Transverse colon (tissue), 4 donors: ENCODE data around the gene GFPT2. TPM values are rescaled to one million over a fixed set of nuclear protein-coding genes. Genes with fewer than 3 reads are reported as not detected.

Experiments used
- DNase-seq: peaks from one replicate; pipeline ENCODE4 v3.0.0-alpha.2; 2019
- H3K27ac ChIP-seq, 4 donors: fragments of 200-600 bp; sonication (generic); 2 replicates each; pipeline ENCODE4 v1.5.1; 2016 to 2018; ENCODE audit warnings: inconsistent platforms in 4 of 4
- H3K27me3 ChIP-seq: fragments of 200-600 bp; sonication (generic); 2 replicates; pipeline ENCODE4 v1.5.1; 2017; ENCODE audit warnings: inconsistent platforms
- H3K36me3 ChIP-seq, 4 donors: fragments of 200-600 bp; sonication (generic); 2 replicates each; pipeline ENCODE4 v1.5.1; 2017 to 2019; ENCODE audit warnings: inconsistent platforms in 4 of 4
- H3K4me1 ChIP-seq, 4 donors: fragments of 200-600 bp; sonication (generic); 2 replicates each; pipeline ENCODE4 v1.5.1; 2017 to 2020; ENCODE audit warnings: inconsistent platforms in 4 of 4
- H3K4me3 ChIP-seq, 4 donors: fragments of 200-600 bp; sonication (generic); 1 replicate in 1 of 4; 2 replicates in 3 of 4; pipeline versions ENCODE4 v1.5.1 to v1.6.1; 2017 to 2019; ENCODE audit warnings: inconsistent platforms in 4 of 4
- H3K9me3 ChIP-seq, 2 donors: fragments of 200-600 bp; sonication (generic); 2 replicates each; pipeline ENCODE4 v1.5.1; 2017 to 2019; ENCODE audit warnings: inconsistent platforms in 2 of 2
- EP300 ChIP-seq: sonication (generic); formaldehyde crosslinking; IDR thresholded peaks from one replicate; pipeline ENCODE4 v1.6.1; 2017; ENCODE audit warnings: antibody characterized with exemption, low read depth
- POLR2A ChIP-seq: fragments of 450-650 bp; IDR thresholded peaks from one replicate; pipeline ENCODE4 v1.6.1; 2016; ENCODE audit warnings: antibody characterized with exemption, mild to moderate bottlenecking, moderate library complexity
- POLR2AphosphoS5 ChIP-seq, 3 donors: sonication (generic); formaldehyde crosslinking; IDR thresholded peaks; one replicate each; pipeline ENCODE4 v1.6.1; 2016; ENCODE audit warnings: antibody characterized with exemption in 3 of 3
- WGBS, 2 donors: methylation state at CpG; one replicate each; pipeline ENCODE4 v1.1.5; 2018; ENCODE audit warnings: low coverage in 1 of 2; 5-methylcytosine and 5-hydroxymethylcytosine counted together
- in situ Hi-C, 4 donors: fragments of 200-750 bp; cut with MboI; loops; one replicate each; pipeline versions ENCODE4 v1.15.0 to v1.15.1; 2017; ENCODE audit warnings: low sequenced_read_pairs in 3 of 4, low pct_ligation_motif_present in 1 of 4, low pct_unique_long_range_greater_than_20kb in 1 of 4
- intact Hi-C: fragments of 100-400 bp; cut with DNase I; formaldehyde crosslinking; loops from one replicate; pipeline ENCODE4 v1.15.1; 2023; ENCODE audit warnings: low total_unique reads
- total RNA-seq, 4 donors: library from RNA; depleted of rRNA; stranded (reverse); fragments of >200 nt; gene quantifications; one replicate each; pipeline ENCODE4 v1.1.0, GENCODE V29; 2016
- TF ChIP-seq, protein P1 (sequence below), 5 experiments: fragments of 200-600 bp in 3 of 5; fragments of 450-650 bp in 2 of 5; sonication (generic) in 3 of 5; IDR thresholded peaks; 1 replicate in 2 of 5; 2 replicates in 3 of 5; pipeline ENCODE4 v1.5.1; 2016 to 2017; ENCODE audit warnings: antibody characterized with exemption in 5 of 5, inconsistent platforms in 3 of 5, mild to moderate bottlenecking in 2 of 5, moderate library complexity in 1 of 5

The GFPT2 gene
- total RNA-seq, 4 donors from 2014 or later, result 5.9 to 47.4 (median 11.2) TPM

DNA sequence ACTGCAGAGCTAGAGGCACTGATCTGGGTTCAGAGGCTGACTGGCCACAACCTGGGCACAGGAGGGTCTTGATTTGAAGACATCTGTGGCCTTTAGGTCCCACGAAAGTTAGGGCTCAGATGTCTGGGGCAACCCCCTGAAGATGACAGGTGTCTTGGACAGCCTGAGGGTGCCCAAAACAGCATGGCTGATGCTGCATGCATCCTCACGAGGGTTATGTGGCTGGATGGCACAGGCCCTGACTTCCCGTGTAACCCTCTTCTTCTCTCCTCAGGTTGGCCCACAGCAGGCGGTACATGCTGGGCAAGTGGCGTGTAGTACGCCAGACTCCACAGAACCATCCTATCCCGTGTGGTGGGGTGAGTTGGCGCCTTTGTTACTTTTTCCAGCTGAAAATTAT is 29.8 kb upstream of the GFPT2 start:
- no peak for TF ChIP-seq POLR2AphosphoS5 (IDR thresholded peaks at IDR 0.05)
- Histone ChIP-seq H3K27me3 (no peaks in the 10 kb centered on the region), H3K27ac (no peak overlapping the region), H3K9me3 (no peaks in the 10 kb centered on the region), H3K36me3 (no peaks in the 10 kb centered on the region), H3K4me1 (no peaks in the 10 kb centered on the region), H3K4me3 (no peak overlapping the region)
- 93 to 100% methylated on average over 2 to 8 of the region's 8 CpGs for WGBS, 2 donors
- in situ Hi-C loops (no loop called here), intact Hi-C loops (no loop called here)
- DNase-seq, result no peak

DNA sequence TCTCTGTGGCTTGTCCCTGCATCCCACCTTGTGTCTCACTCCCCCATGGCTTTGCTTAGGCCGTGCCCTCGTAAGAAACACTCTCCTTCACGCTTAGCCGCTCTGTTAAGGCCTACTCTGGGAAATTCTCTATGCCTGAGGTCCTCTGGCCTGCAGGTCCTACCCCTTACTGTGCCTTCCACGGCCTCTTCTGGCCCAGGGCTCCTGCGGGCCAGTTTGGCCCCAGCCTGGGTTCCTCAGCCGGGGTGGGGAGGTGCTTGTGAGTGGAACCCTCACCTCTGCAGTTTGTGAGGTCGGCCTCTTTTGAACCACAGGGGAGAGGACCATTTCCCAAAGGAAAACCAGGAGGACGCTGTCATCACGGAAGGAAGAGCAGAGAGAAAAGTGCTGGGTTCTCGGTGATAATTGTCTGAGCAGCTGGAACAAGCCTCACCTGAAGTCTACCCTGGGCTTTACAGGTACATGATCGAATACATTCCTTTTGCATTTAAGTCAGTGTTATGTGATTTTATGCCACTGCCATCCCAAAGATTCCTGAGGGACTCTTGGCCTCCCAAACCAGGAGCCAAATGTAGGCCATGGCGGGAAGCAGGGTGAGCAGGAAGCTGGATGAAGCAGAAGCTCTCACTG is 28.8 kb upstream of the GFPT2 start:
- TF ChIP-seq, protein P1, sequence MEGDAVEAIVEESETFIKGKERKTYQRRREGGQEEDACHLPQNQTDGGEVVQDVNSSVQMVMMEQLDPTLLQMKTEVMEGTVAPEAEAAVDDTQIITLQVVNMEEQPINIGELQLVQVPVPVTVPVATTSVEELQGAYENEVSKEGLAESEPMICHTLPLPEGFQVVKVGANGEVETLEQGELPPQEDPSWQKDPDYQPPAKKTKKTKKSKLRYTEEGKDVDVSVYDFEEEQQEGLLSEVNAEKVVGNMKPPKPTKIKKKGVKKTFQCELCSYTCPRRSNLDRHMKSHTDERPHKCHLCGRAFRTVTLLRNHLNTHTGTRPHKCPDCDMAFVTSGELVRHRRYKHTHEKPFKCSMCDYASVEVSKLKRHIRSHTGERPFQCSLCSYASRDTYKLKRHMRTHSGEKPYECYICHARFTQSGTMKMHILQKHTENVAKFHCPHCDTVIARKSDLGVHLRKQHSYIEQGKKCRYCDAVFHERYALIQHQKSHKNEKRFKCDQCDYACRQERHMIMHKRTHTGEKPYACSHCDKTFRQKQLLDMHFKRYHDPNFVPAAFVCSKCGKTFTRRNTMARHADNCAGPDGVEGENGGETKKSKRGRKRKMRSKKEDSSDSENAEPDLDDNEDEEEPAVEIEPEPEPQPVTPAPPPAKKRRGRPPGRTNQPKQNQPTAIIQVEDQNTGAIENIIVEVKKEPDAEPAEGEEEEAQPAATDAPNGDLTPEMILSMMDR (IDR thresholded peaks at IDR 0.05), result no peak
- no peaks in the 10 kb centered on the region for H3K9me3 ChIP-seq
- in situ Hi-C loops, result no loop called here
- H3K4me1 ChIP-seq, result no peaks in the 10 kb centered on the region
- no peak overlapping the region for H3K27ac ChIP-seq
- 86 to 92% methylated on average over 4 to 12 of the region's 13 CpGs for WGBS, 2 donors
- H3K36me3 ChIP-seq, result no peaks in the 10 kb centered on the region
- intact Hi-C loops, result no loop called here
- H3K27me3 ChIP-seq, result no peaks in the 10 kb centered on the region
- H3K4me3 ChIP-seq, result no peak overlapping the region
- DNase-seq, result no peak

DNA sequence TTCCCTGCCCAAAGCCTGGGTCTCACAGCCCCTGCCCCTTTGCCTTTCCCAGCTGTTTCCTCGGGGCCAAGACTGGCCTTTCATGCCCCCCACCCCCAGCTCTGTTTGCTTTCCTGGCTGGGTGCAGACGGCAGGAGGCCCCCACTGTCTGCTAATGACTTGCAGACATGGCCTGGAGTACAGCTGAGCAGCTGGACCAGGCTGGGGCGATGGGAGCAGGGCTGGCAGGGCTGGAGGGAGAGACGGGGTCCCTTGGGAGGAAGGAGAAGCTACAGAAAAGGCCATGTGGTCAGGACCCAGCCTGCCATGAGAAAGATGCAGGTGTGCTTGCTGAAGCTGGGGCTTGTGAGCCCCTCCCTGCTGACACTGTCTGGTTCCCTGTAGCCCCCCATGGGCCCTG is 28.3 kb upstream of the GFPT2 start:
- WGBS, 2 donors, result 33 to 47% methylated on average over 1 to 4 of the region's 4 CpGs
- in situ Hi-C loops (no loop called here), intact Hi-C loops (no loop called here)
- DNase-seq, result no peak
- Histone ChIP-seq H3K27ac (no peak overlapping the region), H3K4me1 (no peaks in the 10 kb centered on the region), H3K9me3 (no peaks in the 10 kb centered on the region), H3K36me3 (no peaks in the 10 kb centered on the region), H3K4me3 (no peak overlapping the region), H3K27me3 (no peaks in the 10 kb centered on the region)
- no peak for TF ChIP-seq POLR2AphosphoS5 (IDR thresholded peaks at IDR 0.05)
- TF ChIP-seq EP300, result no peak
- TF ChIP-seq POLR2A, result no peak
- TF ChIP-seq, protein P1 (IDR thresholded peaks at IDR 0.05), result no peak

DNA sequence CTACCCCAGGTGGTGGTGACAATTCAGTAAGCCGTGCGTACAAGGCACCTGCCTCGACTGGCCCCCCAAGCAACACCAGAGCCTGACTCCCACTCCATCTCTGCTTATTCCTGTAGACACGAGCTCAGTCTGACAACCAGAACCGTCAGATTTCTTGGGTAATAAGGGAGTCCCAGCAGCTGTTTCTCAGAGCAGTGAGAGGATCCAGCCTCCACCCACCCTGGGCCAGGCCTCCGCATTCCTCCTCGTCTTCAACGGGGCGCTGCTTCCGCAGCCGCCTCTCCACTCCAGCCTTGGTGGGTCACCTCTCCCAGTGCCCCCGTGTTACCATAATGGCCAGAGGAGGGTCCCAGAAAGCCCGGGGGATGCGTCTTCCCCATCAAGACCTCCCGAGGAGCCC is 27.7 kb upstream of the GFPT2 start:
- Histone ChIP-seq H3K4me1 (no peaks in the 10 kb centered on the region), H3K27me3 (no peaks in the 10 kb centered on the region), H3K27ac (no peak overlapping the region), H3K9me3 (no peaks in the 10 kb centered on the region), H3K4me3 (no peak overlapping the region), H3K36me3 (no peaks in the 10 kb centered on the region)
- WGBS, 2 donors, result 40 to 80% methylated on average over 1 to 15 of the region's 15 CpGs
- DNase-seq, result no peak
- in situ Hi-C loops (no loop called here), intact Hi-C loops (no loop called here)
- TF ChIP-seq EP300 (no peak), POLR2AphosphoS5 (IDR thresholded peaks at IDR 0.05) (no peak), POLR2A (no peak)
- TF ChIP-seq, protein P1 (IDR thresholded peaks at IDR 0.05), result no peak

DNA sequence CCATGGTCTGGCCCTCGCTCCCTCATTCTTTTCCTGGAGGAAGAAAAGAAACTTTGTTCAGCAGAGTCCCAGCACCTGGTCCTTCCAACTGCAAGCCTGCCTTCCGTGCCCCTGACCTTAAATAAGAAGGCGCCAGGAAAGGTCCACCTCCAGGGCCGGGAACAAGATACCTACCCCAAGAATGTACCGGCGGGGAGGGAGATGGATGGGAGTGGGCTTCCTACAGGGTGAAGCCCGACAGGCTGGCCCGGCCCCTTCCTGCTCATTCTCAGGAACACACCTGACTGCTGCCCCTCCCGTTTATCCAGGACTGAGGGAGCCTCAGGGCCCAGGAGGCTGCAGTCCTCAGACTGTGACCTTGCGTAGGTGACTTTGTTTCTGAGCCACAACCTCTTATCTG is 27.3 kb upstream of the GFPT2 start:
- 79 to 93% methylated on average over 3 to 10 of the region's 10 CpGs for WGBS, 2 donors

More for the DNA sequence above, 27.3 kb upstream of the GFPT2 start:
- H3K4me1 ChIP-seq, result no peaks in the 10 kb centered on the region
- H3K27me3 ChIP-seq, result no peaks in the 10 kb centered on the region
- no peaks in the 10 kb centered on the region for H3K9me3 ChIP-seq
- TF ChIP-seq, protein P1 (IDR thresholded peaks at IDR 0.05), result no peak
- TF ChIP-seq EP300, result no peak
- no peak for TF ChIP-seq POLR2A
- no peak for TF ChIP-seq POLR2AphosphoS5 (IDR thresholded peaks at IDR 0.05)
- DNase-seq, result no peak
- intact Hi-C loops (no loop called here), in situ Hi-C loops (no loop called here)
- no peak overlapping the region for H3K27ac ChIP-seq
- no peaks in the 10 kb centered on the region for H3K36me3 ChIP-seq
- H3K4me3 ChIP-seq, result no peak overlapping the region
